ENCODE results near the gene ITK.

Gene ITK

GRCh38 chr5:157283434-157283833 lies 102.8 kb downstream of the ITK start:
- DNase-seq (ENCODE audit: low spot score): no peak

- DNase-seq (ENCODE audit: low spot score): no peak
These were observed 104.0 kb downstream of the ITK start for GRCh38 chr5:157284458-157285212.

GRCh38 chr5:157285310-157286035 lies 104.8 kb downstream of the ITK start:
- DNase-seq (ENCODE audit: low spot score): no peak

GRCh38 chr5:157286761-157287211 lies 106.1 kb downstream of the ITK start:
- no peak for DNase-seq (ENCODE audit: low spot score)

- no peak for DNase-seq (ENCODE audit: low spot score)
These were observed 107.9 kb downstream of the ITK start for GRCh38 chr5:157288405-157289163.

- DNase-seq (ENCODE audit: low spot score): no peak
These were observed 108.7 kb downstream of the ITK start for GRCh38 chr5:157289164-157289819.

- no peak for DNase-seq (ENCODE audit: low spot score)
These were observed 109.7 kb downstream of the ITK start for GRCh38 chr5:157290156-157290980.

GRCh38 chr5:157290981-157291711 lies 110.5 kb downstream of the ITK start:
- no peak for DNase-seq (ENCODE audit: low spot score)

GRCh38 chr5:157292599-157292998 lies 112.0 kb downstream of the ITK start:
- DNase-seq (ENCODE audit: low spot score): no peak

- no peak for DNase-seq (ENCODE audit: low spot score)
These were observed 113.9 kb downstream of the ITK start for GRCh38 chr5:157294407-157295091.

- DNase-seq (ENCODE audit: low spot score): no peak
These were observed 114.6 kb downstream of the ITK start for GRCh38 chr5:157295247-157295646.

- no peak for DNase-seq (ENCODE audit: low spot score)
These were observed 119.9 kb downstream of the ITK start for GRCh38 chr5:157300564-157300963.

GRCh38 chr5:157301066-157301465 lies 120.4 kb downstream of the ITK start:
- no peak for DNase-seq (ENCODE audit: low spot score)

- DNase-seq (ENCODE audit: low spot score): no peak
These were observed 122.4 kb downstream of the ITK start for GRCh38 chr5:157303023-157303422.

- no peak for DNase-seq (ENCODE audit: low spot score)
These were observed 123.2 kb downstream of the ITK start for GRCh38 chr5:157303667-157304327.

All from kidney capillary endothelial cell (primary cell).